Neural cell (in vitro differentiated cells): ENCODE results near the gene LRIG1. TPM values are rescaled to one million over a fixed set of nuclear protein-coding genes. Genes with fewer than 3 reads are reported as not detected.

Source experiments
- H2AFZ ChIP-seq: fragments of 200-600, 300-800 bp; sonication (generic), shearing (Covaris generic); 2 replicates; pipeline ENCODE4 v1.6.0; 2014; ENCODE audit warnings: low read depth, mild to moderate bottlenecking, antibody characterized with exemption, low read length, moderate library complexity
- H3F3A ChIP-seq: fragments of 200-600 bp; shearing (Covaris generic); 2 replicates; pipeline ENCODE4 v1.6.1; 2016; ENCODE audit warnings: mild to moderate bottlenecking, moderate library complexity, mixed read lengths, antibody characterized with exemption, low read length; ENCODE audit not compliant: insufficient read depth, poor library complexity, severe bottlenecking
- H3K27ac ChIP-seq: fragments of 200-600, 300-800 bp; sonication (generic), shearing (Covaris generic); 2 replicates; pipeline ENCODE4 v1.5.1; 2014; ENCODE audit warnings: mild to moderate bottlenecking, low read length, moderate library complexity
- H3K27me3 ChIP-seq: fragments of 300-800, 200-600 bp; sonication (generic), shearing (Covaris generic); 2 replicates; pipeline ENCODE4 v1.6.0; 2014; ENCODE audit warnings: mild to moderate bottlenecking, low read depth, low read length, moderate library complexity; ENCODE audit not compliant: insufficient read depth
- H3K36me3 ChIP-seq: fragments of 300-800, 200-600 bp; sonication (generic), shearing (Covaris generic); 2 replicates; pipeline ENCODE4 v1.5.1; 2014; ENCODE audit warnings: mild to moderate bottlenecking, antibody characterized with exemption, low read length, moderate library complexity; ENCODE audit not compliant: insufficient read depth
- H3K4me2 ChIP-seq: fragments of 300-800, 200-600 bp; sonication (generic), shearing (Covaris generic); 2 replicates; pipeline ENCODE4 v1.6.0; 2014; ENCODE audit warnings: mild to moderate bottlenecking, low read length
- H3K4me3 ChIP-seq: fragments of 300-800, 200-600 bp; sonication (generic), shearing (Covaris generic); 2 replicates; pipeline ENCODE4 v1.5.1; 2014; ENCODE audit warnings: mild to moderate bottlenecking, low read length, moderate library complexity
- H3K79me2 ChIP-seq: fragments of 200-600 bp; shearing (Covaris generic); replicated peaks from 2 replicates; pipeline ENCODE4 v1.6.0; 2014; ENCODE audit warnings: mild to moderate bottlenecking, low read length, moderate library complexity; ENCODE audit not compliant: insufficient read depth
- H3K9ac ChIP-seq: fragments of 300-800, 200-600 bp; sonication (generic), shearing (Covaris generic); 2 replicates; pipeline ENCODE4 v1.6.1; 2016; ENCODE audit warnings: mild to moderate bottlenecking, low read length, mixed read lengths
- H3K9me2 ChIP-seq: fragments of 200-600 bp; shearing (Covaris generic); 2 replicates; pipeline ENCODE4 v1.6.1; 2016; ENCODE audit warnings: mild to moderate bottlenecking, low read length, mixed read lengths; ENCODE audit not compliant: insufficient read depth
- H3K9me3 ChIP-seq: fragments of 200-600, 300-800 bp; sonication (generic), shearing (Covaris generic); 2 replicates; pipeline ENCODE4 v1.6.1; 2016; ENCODE audit warnings: mild to moderate bottlenecking, mixed run types, low read length, moderate library complexity, mixed read lengths
- H4K20me1 ChIP-seq: fragments of 200-600 bp; shearing (Covaris generic); 2 replicates; pipeline ENCODE4 v1.6.1; 2016; ENCODE audit warnings: mild to moderate bottlenecking, mixed run types; ENCODE audit not compliant: insufficient read depth
- CTCF ChIP-seq: fragments of 450-650 bp; IDR thresholded peaks from 2 replicates; pipeline ENCODE4 v1.5.1; 2014; ENCODE audit warnings: antibody characterized with exemption, mild to moderate bottlenecking, moderate library complexity; ENCODE audit not compliant: poor library complexity, severe bottlenecking
- EP300 ChIP-seq: fragments of 450-650 bp; conservative IDR thresholded peaks from 2 replicates; pipeline ENCODE4 v1.6.1; 2014; ENCODE audit warnings: antibody characterized with exemption, mild to moderate bottlenecking, moderate library complexity; ENCODE audit not compliant: poor library complexity, severe bottlenecking
- EZH2 ChIP-seq: fragments of 200-600, 300-800 bp; shearing (Covaris generic), sonication (generic); IDR thresholded peaks from 2 replicates; pipeline ENCODE4 v1.6.1; 2014; ENCODE audit warnings: antibody characterized with exemption, low read length, borderline replicate concordance, mild to moderate bottlenecking; ENCODE audit not compliant: insufficient read depth, poor library complexity, severe bottlenecking
- MXI1 ChIP-seq: fragments of 450-650 bp; conservative IDR thresholded peaks from 2 replicates; pipeline ENCODE4 v1.6.1; 2014; ENCODE audit warnings: antibody characterized with exemption, mild to moderate bottlenecking; ENCODE audit not compliant: poor library complexity, severe bottlenecking
- POLR2AphosphoS5 ChIP-seq: IDR thresholded peaks from 2 replicates; pipeline ENCODE4 v1.6.1; 2012
- RAD21 ChIP-seq: fragments of 450-650 bp; conservative IDR thresholded peaks from 2 replicates; pipeline ENCODE4 v1.6.1; 2014; ENCODE audit warnings: antibody characterized with exemption, mild to moderate bottlenecking, moderate library complexity
- REST ChIP-seq: IDR thresholded peaks from 2 replicates; pipeline ENCODE4 v1.6.1; 2012; ENCODE audit warnings: borderline replicate concordance
- SMC3 ChIP-seq: fragments of 450-650 bp; conservative IDR thresholded peaks from 2 replicates; pipeline ENCODE4 v1.6.1; 2014; ENCODE audit warnings: antibody characterized with exemption, mild to moderate bottlenecking, moderate library complexity; ENCODE audit not compliant: poor library complexity
- TAF1 ChIP-seq: IDR thresholded peaks from 2 replicates; pipeline ENCODE4 v1.6.1; 2012; ENCODE audit warnings: low read depth
- polyA plus RNA-seq: library from polyadenylated mRNA; depleted of rRNA; stranded (reverse); fragments of >200 nt; gene quantifications from 2 replicates; pipeline ENCODE4 v1.2.3, GENCODE V29; 2014

LRIG1 gene
- polyA plus RNA-seq, 1 donor from 2014 or later: 7.1 TPM

GRCh38 chr3:66394753-66395249 lies 106.0 kb downstream of the LRIG1 start:
- no peak overlapping the region for H3K4me3 ChIP-seq
- no peaks in the 10 kb centered on the region for H4K20me1 ChIP-seq
- H2AFZ ChIP-seq: no peak overlapping the region
- no peak overlapping the region for H3K27ac ChIP-seq
- H3K9ac ChIP-seq: no peak overlapping the region
- H3K4me2 ChIP-seq: no peak overlapping the region
- no peaks in the 10 kb centered on the region for H3K27me3 ChIP-seq
- H3K79me2 ChIP-seq: no peaks in the 10 kb centered on the region
- no peaks in the 10 kb centered on the region for H3F3A ChIP-seq
- H3K9me2 ChIP-seq: no peaks in the 10 kb centered on the region
- TF ChIP-seq POLR2AphosphoS5 (no peak), TAF1 (no peak), MXI1 (no peak), CTCF (no peak), EZH2 (no peak), EP300 (no peak), SMC3 (no peak), REST (no peak), RAD21 (no peak)
- no peaks in the 10 kb centered on the region for H3K36me3 ChIP-seq
- H3K9me3 ChIP-seq: no peaks in the 10 kb centered on the region

- Histone ChIP-seq H3F3A (no peaks in the 10 kb centered on the region), H3K27me3 (no peaks in the 10 kb centered on the region), H3K79me2 (no peaks in the 10 kb centered on the region), H3K4me3 (no peak overlapping the region), H3K9me3 (no peaks in the 10 kb centered on the region), H4K20me1 (no peaks in the 10 kb centered on the region), H3K36me3 (no peaks in the 10 kb centered on the region), H3K9me2 (no peaks in the 10 kb centered on the region), H3K4me2 (no peak overlapping the region), H2AFZ (no peak overlapping the region), H3K9ac (no peak overlapping the region), H3K27ac (no peak overlapping the region)
- TF ChIP-seq EP300 (no peak), CTCF (no peak), TAF1 (no peak), MXI1 (no peak), POLR2AphosphoS5 (no peak), EZH2 (no peak), RAD21 (no peak), REST (no peak)
Observed at GRCh38 chr3:66394019-66394752, 106.6 kb downstream of the LRIG1 start.
